H1 (cell line): ENCODE results near the gene GLRX5. TPM values are rescaled to one million over a fixed set of nuclear protein-coding genes. Genes with fewer than 3 reads are reported as not detected.
A peak's percentile ranks its signal among the peaks of the same experiment; 100 is the strongest.

Source experiments
- CTCF ChIA-PET: fragments of 300-600 bp; sonication (Branson Sonifier 250); formaldehyde crosslinking; loops from one replicate; lab custom pipeline; 2021; ENCODE audit not compliant: partially characterized antibody; lab: Charles Lee
- POLR2A ChIA-PET: fragments of 300-600 bp; sonication (Branson Sonifier 250); formaldehyde crosslinking; loops from one replicate; lab custom pipeline; 2021; ENCODE audit warnings: inconsistent platforms; ENCODE audit not compliant: partially characterized antibody; lab: Charles Lee
- DNase-seq, 2 experiments: peaks; one replicate each; pipeline versions ENCODE4 v3.0.0 to v3.0.0-alpha.2; 2010 to 2022; ENCODE audit warnings: low spot score in 2 of 2, low read depth in 1 of 2, mixed read lengths in 1 of 2
- FAIRE-seq: peaks from 2 replicates; lab custom pipeline; 2011; peaks lifted over from hg19 to GRCh38; lab: Jason Lieb, UNC
- H2AFZ ChIP-seq: 2 replicates; pipeline ENCODE4 v1.8.1; 2012; ENCODE audit warnings: low read length, inconsistent platforms
- H2AK5ac ChIP-seq: 2 replicates; pipeline ENCODE4 v1.6.1; 2013; ENCODE audit warnings: low read depth, low read length
- H2BK120ac ChIP-seq: replicated peaks from 2 replicates; pipeline ENCODE3; 2013; ENCODE audit warnings: low read depth, low read length, inconsistent platforms
- H2BK12ac ChIP-seq: 2 replicates; pipeline ENCODE4 v1.6.1; 2013; ENCODE audit warnings: low read depth, low read length
- H2BK15ac ChIP-seq: 2 replicates; pipeline ENCODE4 v1.6.1; 2013; ENCODE audit warnings: low read length
- H2BK20ac ChIP-seq: 2 replicates; pipeline ENCODE4 v1.6.1; 2013; ENCODE audit warnings: low read length
- H2BK5ac ChIP-seq: 2 replicates; pipeline ENCODE4 v1.6.1; 2013; ENCODE audit warnings: low read depth, low read length
- H3K14ac ChIP-seq: 2 replicates; pipeline ENCODE4 v1.6.1; 2013; ENCODE audit warnings: inconsistent platforms; ENCODE audit not compliant: insufficient read length
- H3K18ac ChIP-seq: 2 replicates; pipeline ENCODE4 v1.6.1; 2013; ENCODE audit warnings: low read length; ENCODE audit errors: extremely low read depth
- H3K23ac ChIP-seq: 2 replicates; pipeline ENCODE4 v1.6.1; 2013; ENCODE audit warnings: inconsistent platforms; ENCODE audit not compliant: insufficient read length
- H3K23me2 ChIP-seq: 2 replicates; pipeline ENCODE4 v1.6.1; 2013; ENCODE audit warnings: low read depth, low read length
- H3K27ac ChIP-seq: 2 replicates; pipeline ENCODE4 v1.6.1; 2011; ENCODE audit warnings: low read depth, low read length, inconsistent platforms
- H3K27me3 ChIP-seq, 4 experiments: replicated peaks in 1 of 4; 1 replicate in 1 of 4; 2 replicates in 3 of 4; pipeline versions ENCODE4 v1.6.1 to v1.8.1; 2011 to 2013; ENCODE audit warnings: low read length in 3 of 4, mild to moderate bottlenecking in 3 of 4, inconsistent platforms in 2 of 4, mixed read lengths in 2 of 4, moderate library complexity in 1 of 4; ENCODE audit not compliant: control insufficient read depth in 3 of 4, insufficient read depth in 3 of 4; ENCODE audit errors: extremely low read depth in 1 of 4
- H3K36me3 ChIP-seq, 4 experiments: 2 replicates each; pipeline versions ENCODE4 v1.6.1 to v1.8.1; 2011 to 2013; ENCODE audit warnings: mild to moderate bottlenecking in 4 of 4, low read length in 3 of 4, moderate library complexity in 2 of 4, control low read depth in 1 of 4, inconsistent platforms in 1 of 4; ENCODE audit not compliant: insufficient read depth in 4 of 4, control insufficient read depth in 2 of 4
- H3K4ac ChIP-seq: replicated peaks from 2 replicates; pipeline ENCODE3; 2013; ENCODE audit warnings: low read length, low read depth, mixed read lengths, inconsistent platforms; ENCODE audit not compliant: insufficient read length
- H3K4me1 ChIP-seq, 4 experiments: replicated peaks in 1 of 4; 1 replicate in 1 of 4; 2 replicates in 3 of 4; pipeline versions ENCODE4 v1.6.1 to v1.8.1; 2011 to 2013; ENCODE audit warnings: low read length in 3 of 4, inconsistent platforms in 2 of 4, mixed read lengths in 1 of 4; ENCODE audit not compliant: insufficient read depth in 4 of 4, control insufficient read depth in 3 of 4
- H3K4me2 ChIP-seq, 2 experiments: 2 replicates each; pipeline versions ENCODE4 v1.6.1 to v1.8.1; 2011 to 2013; ENCODE audit warnings: low read depth in 2 of 2, low read length in 2 of 2, control low read depth in 1 of 2, inconsistent platforms in 1 of 2, mild to moderate bottlenecking in 1 of 2; ENCODE audit not compliant: insufficient read depth in 1 of 2
- H3K4me3 ChIP-seq, 4 experiments: fragments of 200-600, 300-600 bp in 1 of 4; sonication (generic), shearing (Covaris generic), sonication (Bioruptor Twin) in 1 of 4; 2 replicates each; pipeline versions ENCODE4 v1.5.1 to v1.8.1; 2011 to 2016; ENCODE audit warnings: low read length in 4 of 4, low read depth in 3 of 4, control low read depth in 2 of 4, inconsistent platforms in 2 of 4, mild to moderate bottlenecking in 2 of 4, mixed read lengths in 1 of 4, moderate library complexity in 1 of 4; ENCODE audit not compliant: insufficient read depth in 2 of 4; ENCODE audit errors: extremely low read depth in 1 of 4
- H3K56ac ChIP-seq: replicated peaks from 2 replicates; pipeline ENCODE3; 2013; ENCODE audit warnings: low read depth, mild to moderate bottlenecking, mixed read lengths, low read length, inconsistent platforms; ENCODE audit not compliant: insufficient read length
- H3K79me1 ChIP-seq: 2 replicates; pipeline ENCODE4 v1.6.1; 2013; ENCODE audit warnings: low read depth, low read length, control low read depth
- H3K79me2 ChIP-seq, 2 experiments: 2 replicates each; pipeline versions ENCODE4 v1.6.1 to v1.8.1; 2012 to 2013; ENCODE audit warnings: low read length in 2 of 2, mild to moderate bottlenecking in 2 of 2, inconsistent platforms in 1 of 2; ENCODE audit not compliant: insufficient read depth in 2 of 2, control insufficient read depth in 1 of 2
- H3K9ac ChIP-seq, 4 experiments: replicated peaks in 1 of 4; 1 replicate in 1 of 4; 2 replicates in 3 of 4; pipeline versions ENCODE4 v1.6.1 to v1.8.1; 2011 to 2013; ENCODE audit warnings: low read depth in 3 of 4, low read length in 3 of 4, control low read depth in 2 of 4, mild to moderate bottlenecking in 2 of 4, moderate library complexity in 2 of 4, inconsistent platforms in 1 of 4; ENCODE audit errors: extremely low read depth in 1 of 4
- H3K9me3 ChIP-seq, 2 experiments: 2 replicates each; pipeline versions ENCODE4 v1.6.1 to v1.8.1; 2012 to 2013; ENCODE audit warnings: mild to moderate bottlenecking in 2 of 2, moderate library complexity in 2 of 2, control low read depth in 1 of 2, inconsistent platforms in 1 of 2, low read depth in 1 of 2, low read length in 1 of 2, mixed read lengths in 1 of 2; ENCODE audit not compliant: insufficient read depth in 2 of 2
- H4K20me1 ChIP-seq, 2 experiments: replicated peaks in 1 of 2; 2 replicates each; pipeline versions ENCODE3 to v1.8.1; 2011 to 2013; ENCODE audit warnings: inconsistent platforms in 2 of 2, low read length in 2 of 2, mild to moderate bottlenecking in 1 of 2; ENCODE audit not compliant: insufficient read depth in 2 of 2, control insufficient read depth in 1 of 2
- H4K5ac ChIP-seq: 2 replicates; pipeline ENCODE4 v1.6.1; 2013; ENCODE audit warnings: low read length, low read depth, mixed read lengths, inconsistent platforms; ENCODE audit not compliant: insufficient read length
- H4K8ac ChIP-seq: 2 replicates; pipeline ENCODE4 v1.8.0; 2013; ENCODE audit warnings: mild to moderate bottlenecking, moderate library complexity, low read length, inconsistent platforms; ENCODE audit not compliant: insufficient read depth; ENCODE audit errors: extremely low read depth
- H4K91ac ChIP-seq: replicated peaks from 2 replicates; pipeline ENCODE3; 2013; ENCODE audit warnings: low read length, mixed read lengths, inconsistent platforms; ENCODE audit not compliant: insufficient read length
- BACH1 ChIP-seq: IDR thresholded peaks from 2 replicates; pipeline ENCODE4 v1.6.1; 2012; ENCODE audit warnings: low read length, improper control_type of control experiment
- POLR2A ChIP-seq, 2 experiments: IDR thresholded peaks; 1 replicate in 1 of 2; 2 replicates in 1 of 2; pipeline ENCODE4 v1.6.1; 2011; ENCODE audit warnings: low read depth in 2 of 2, low read length in 2 of 2, mild to moderate bottlenecking in 2 of 2; ENCODE audit errors: control extremely low read depth in 1 of 2
- WGBS, 2 experiments: shearing (Covaris generic) in 1 of 2; methylation state at CpG; one replicate each; pipeline versions ENCODE4 v1.1.6 to v1.1.7; 2013 to 2015; ENCODE audit warnings: low lambda C conversion rate in 2 of 2, mixed read lengths in 2 of 2, inconsistent platforms in 1 of 2, low coverage in 1 of 2, missing lambda C conversion rate in 1 of 2; ENCODE audit not compliant: insufficient replicate concordance in 2 of 2, insufficient coverage in 1 of 2, insufficient read length in 1 of 2; ENCODE audit errors: extremely low coverage in 1 of 2, missing lambda C conversion rate in 1 of 2; 5-methylcytosine and 5-hydroxymethylcytosine counted together
- polyA plus RNA-seq, 7 experiments: library from polyadenylated mRNA; depleted of rRNA in 3 of 7; stranded (reverse) in 5 of 7; unstranded in 2 of 7; fragments of >200 nt in 5 of 7; fragments of 200-250 nt in 2 of 7; gene quantifications; 1 replicate in 5 of 7; 2 replicates in 1 of 7; 4 replicates in 1 of 7; pipeline versions ENCODE4 v1.2.1 to v1.2.3, GENCODE V29; 2011 to 2013; ENCODE audit warnings: missing spikeins in 2 of 7, mixed read lengths in 2 of 7
- total RNA-seq: library from RNA; stranded (reverse); fragmentation: NEBNext Ultra II Directional; extraction: Animal tissue kit (Norgen Biotek cat#: 25700); gene quantifications from 2 replicates; pipeline ENCODE4 v1.2.1, GENCODE V29; 2021

Gene GLRX5
- total and polyA plus RNA-seq, 2 of the 8 experiments (the other 6 are each of a cell fraction or from before 2014, with no cell fraction given), result 70.1 to 88.8 TPM

DNA sequence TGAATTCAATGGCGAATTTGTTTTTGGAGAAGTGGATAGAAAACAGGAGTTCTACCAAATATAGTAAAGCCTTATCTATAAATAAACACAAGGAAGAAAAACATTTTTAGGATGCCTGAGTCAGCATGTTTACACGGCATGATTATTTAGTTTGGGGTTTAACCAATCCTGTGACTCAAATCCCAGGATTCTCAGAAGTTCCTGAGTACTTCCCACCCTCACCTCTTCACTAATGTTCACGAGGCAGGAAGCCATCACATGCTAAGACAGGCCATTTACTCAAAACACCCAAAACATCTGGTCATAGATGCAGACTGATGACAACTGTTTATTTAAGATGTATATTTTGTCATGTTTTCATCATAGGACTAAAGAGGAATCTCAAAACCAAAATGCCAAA, 3.4 kb upstream of the GLRX5 start:
- CTCF ChIA-PET, result interaction anchor here (1.3 to 3.8 kb wide), 3 partner anchors 16 to 89 kb away, joined by 4 to 13 read pairs (median 6); no protein-coding TSS in a partner anchor
- Histone ChIP-seq H3K4me1 (peaks cover 2 to 14% (median 3%) of the 10 kb centered on the region in 4 experiments), H2BK15ac (no peak overlapping the region), H3K79me2 (peaks cover 17 to 64% of the 10 kb centered on the region in 2 experiments), H3K23ac (no peak overlapping the region), H3K4me3 (no peak overlapping the region), H3K56ac (no peak overlapping the region), H3K18ac (no peak overlapping the region), H3K4ac (no peak overlapping the region), H4K91ac (no peak overlapping the region), H2BK120ac (no peak overlapping the region), H4K8ac (no peak overlapping the region), H3K23me2 (peaks cover 16% of the 10 kb centered on the region; the same call in 1 of the 2 replicates), H4K5ac (no peak overlapping the region), H4K20me1 (peaks cover 26 to 29% of the 10 kb centered on the region in 2 experiments), H3K14ac (no peak overlapping the region), H2BK12ac (no peak overlapping the region), H3K4me2 (no peak overlapping the region; a peak in 1 of 4 replicates), H3K9ac (no peak overlapping the region), H2AK5ac (no peak overlapping the region), H2AFZ (no peak overlapping the region)
- FAIRE-seq, result no peak
- WGBS, 2 experiments, result 87% methylated on average over 3 of the region's 3 CpGs; no CpG with 5 or more reads in 1 of the 2 experiments
- TF ChIP-seq POLR2A (IDR thresholded peaks at IDR 0.05; ENCODE audit: control extremely low read depth in 1 of 2, low read depth in 2 of 2, low read length in 2 of 2), result 0 out of 3 replicates have a peak, but pooled peaks of 1 of the 2 experiments have one; percentile 8
- no peak for TF ChIP-seq BACH1
- TF ChIP-seq, all 59 proteins: peak for 1
- peaks cover 0 to 12% (median 2%) of the 10 kb centered on the region in 4 experiments; a peak in 2 of 8 replicates for H3K36me3 ChIP-seq
- no peaks in the 10 kb centered on the region for H3K9me3 ChIP-seq
- H3K79me1 ChIP-seq, result peaks cover 11% of the 10 kb centered on the region
- no peaks in the 10 kb centered on the region for H3K27me3 ChIP-seq
- no peak for DNase-seq
- no peak overlapping the region for H2BK5ac ChIP-seq
- H2BK20ac ChIP-seq, result no peak overlapping the region
- POLR2A ChIA-PET, result no interaction called here
- no peak overlapping the region for H3K27ac ChIP-seq
